HepG2 (cell line): ENCODE results near the gene KCNE2. TPM values are rescaled to one million over a fixed set of nuclear protein-coding genes. Genes with fewer than 3 reads are reported as not detected.

Source experiments
- ATAC-seq: fragments of 200-7000 bp; cut with Tn5 transposase; 3 replicates; pipeline ENCODE4 v1.9.1; 2020; ENCODE audit warnings: mild to moderate bottlenecking, moderate library complexity
- BruUV-seq: library from RNA; stranded (reverse); fragments of 400-500 nt; replicated peaks from 2 replicates; lab custom pipeline; 2021; lab: Mats Ljungman, UMichigan
- CTCF ChIA-PET: fragments of 300-600 bp; formaldehyde crosslinking; extraction: SDS; loops from one replicate; lab custom pipeline; 2021; ENCODE audit warnings: low total read pairs, inconsistent platforms, low intra/inter-chr PET ratio; lab: Yijun Ruan, JAX
- POLR2A ChIA-PET: fragments of 350-600 bp; sonication (Branson Sonifier 250); formaldehyde crosslinking; loops from one replicate; lab custom pipeline; 2020; ENCODE audit warnings: antibody characterized with exemption, inconsistent platforms; lab: Yijun Ruan, JAX
- DNase-seq: peaks from one replicate; pipeline ENCODE4 v3.0.0-alpha.2; 2015; ENCODE audit warnings: low spot score
- FAIRE-seq: peaks from 3 replicates; lab custom pipeline; 2011; peaks lifted over from hg19 to GRCh38; lab: Jason Lieb, UNC
- H2AFZ ChIP-seq: one replicate; pipeline ENCODE4 v1.6.1; 2011; ENCODE audit warnings: low read length, inconsistent platforms
- H3K27ac ChIP-seq: fragments of 300-600 bp; 3 replicates; pipeline ENCODE4 v1.8.0; 2011; ENCODE audit warnings: mixed run types, mild to moderate bottlenecking, mixed read lengths, low read length, inconsistent platforms; ENCODE audit not compliant: insufficient read depth; ENCODE audit errors: extremely low read length
- H3K27me3 ChIP-seq, 2 experiments: fragments of 200-600 bp in 1 of 2; 2 replicates in 1 of 2; 3 replicates in 1 of 2; pipeline versions ENCODE4 v1.6.0 to v1.8.0; 2011; ENCODE audit warnings: low read length in 2 of 2, mild to moderate bottlenecking in 2 of 2, moderate library complexity in 2 of 2, inconsistent platforms in 1 of 2; ENCODE audit not compliant: insufficient read depth in 2 of 2, control insufficient read depth in 1 of 2
- H3K36me3 ChIP-seq, 2 experiments: fragments of 200-600 bp in 1 of 2; replicated peaks in 1 of 2; 2 replicates in 1 of 2; 3 replicates in 1 of 2; pipeline versions ENCODE4 v1.5.1 to v1.8.0; 2011; ENCODE audit warnings: low read length in 2 of 2, inconsistent platforms in 1 of 2; ENCODE audit not compliant: insufficient read depth in 2 of 2, control insufficient read depth in 1 of 2
- H3K4me1 ChIP-seq: 2 replicates; pipeline ENCODE4 v1.5.1; 2012; ENCODE audit warnings: low read length, inconsistent platforms; ENCODE audit not compliant: insufficient read depth
- H3K4me2 ChIP-seq: 2 replicates; pipeline ENCODE4 v1.6.0; 2011; ENCODE audit warnings: low read depth, low read length, inconsistent platforms
- H3K4me3 ChIP-seq, 3 experiments: fragments of 200-600 bp in 1 of 3; sonication (generic), shearing (Covaris generic) in 1 of 3; replicated peaks in 1 of 3; 2 replicates each; pipeline ENCODE4 v1.5.1; 2011 to 2016; ENCODE audit warnings: low read length in 3 of 3, inconsistent platforms in 2 of 3, low read depth in 2 of 3, mild to moderate bottlenecking in 2 of 3, control low read depth in 1 of 3, mixed read lengths in 1 of 3; ENCODE audit not compliant: insufficient read depth in 1 of 3
- H3K79me2 ChIP-seq: one replicate; pipeline ENCODE4 v1.6.1; 2011; ENCODE audit warnings: low read length, inconsistent platforms; ENCODE audit not compliant: insufficient read depth
- H3K9ac ChIP-seq: 2 replicates; pipeline ENCODE4 v1.6.0; 2011; ENCODE audit warnings: mild to moderate bottlenecking, low read depth, low read length, inconsistent platforms; ENCODE audit not compliant: insufficient read depth
- H3K9me3 ChIP-seq: 2 replicates; pipeline ENCODE4 v1.5.1; 2012; ENCODE audit warnings: mild to moderate bottlenecking, low read length
- H4K20me1 ChIP-seq: 2 replicates; pipeline ENCODE4 v1.6.0; 2011; ENCODE audit warnings: inconsistent platforms, mild to moderate bottlenecking, low read length, moderate library complexity; ENCODE audit not compliant: insufficient read depth
- CBX2 ChIP-seq, 2 experiments: fragments of 200-600 bp in 1 of 2; sonication (generic); formaldehyde crosslinking in 1 of 2; IDR thresholded peaks; 2 replicates each; pipeline versions ENCODE4 v1.7.0 to v1.8.1; 2018 to 2022; ENCODE audit warnings: low read depth in 2 of 2, low read length in 1 of 2, mild to moderate bottlenecking in 1 of 2, missing genetic modification reagents in 1 of 2
- GFI1 ChIP-seq: sonication (generic); formaldehyde crosslinking; IDR thresholded peaks from 2 replicates; pipeline ENCODE4 v1.5.0; 2020; ENCODE audit warnings: missing genetic modification reagents, mild to moderate bottlenecking, borderline replicate concordance
- GRHL1 ChIP-seq: sonication (generic); formaldehyde crosslinking; conservative IDR thresholded peaks from 2 replicates; pipeline ENCODE4 v1.8.0; 2022; ENCODE audit warnings: missing genetic modification reagents
- KAT7 ChIP-seq: IDR thresholded peaks from 2 replicates; pipeline ENCODE4 v1.6.1; 2018; ENCODE audit warnings: borderline replicate concordance, missing compliant biosample characterization
- MIER3 ChIP-seq: IDR thresholded peaks from 2 replicates; pipeline ENCODE4 v1.6.1; 2016; ENCODE audit warnings: missing compliant biosample characterization, borderline replicate concordance
- NPAS2 ChIP-seq: sonication (generic); formaldehyde crosslinking; IDR thresholded peaks from 2 replicates; pipeline ENCODE4 v1.8.0; 2022; ENCODE audit warnings: mild to moderate bottlenecking, missing genetic modification reagents, borderline replicate concordance
- SIX1 ChIP-seq: sonication (generic); formaldehyde crosslinking; IDR thresholded peaks from 2 replicates; pipeline ENCODE4 v1.4.0; 2020; ENCODE audit warnings: missing genetic modification reagents, borderline replicate concordance
- ZNF292 ChIP-seq: sonication (generic); formaldehyde crosslinking; IDR thresholded peaks from 2 replicates; pipeline ENCODE4 v1.8.1; 2022; ENCODE audit warnings: mild to moderate bottlenecking, low read depth, missing genetic modification reagents, borderline replicate concordance
- ZNF296 ChIP-seq: sonication (generic); formaldehyde crosslinking; conservative IDR thresholded peaks from 2 replicates; pipeline ENCODE4 v1.5.0; 2020; ENCODE audit warnings: mild to moderate bottlenecking, missing genetic modification reagents
- ZNF326 ChIP-seq: sonication (generic); formaldehyde crosslinking; IDR thresholded peaks from 2 replicates; pipeline ENCODE4 v1.4.0; 2020; ENCODE audit warnings: missing genetic modification reagents, borderline replicate concordance
- ZNF343 ChIP-seq: sonication (generic); formaldehyde crosslinking; IDR thresholded peaks from 2 replicates; pipeline ENCODE4 v1.4.0; 2020; ENCODE audit warnings: mild to moderate bottlenecking, missing genetic modification reagents
- ZNF552 ChIP-seq: sonication (generic); formaldehyde crosslinking; IDR thresholded peaks from 2 replicates; pipeline ENCODE4 v1.9.0; 2022; ENCODE audit warnings: missing genetic modification reagents, mild to moderate bottlenecking, borderline replicate concordance
- ZNF678 ChIP-seq: sonication (generic); formaldehyde crosslinking; IDR thresholded peaks from 2 replicates; pipeline ENCODE4 v1.4.0; 2020; ENCODE audit warnings: mild to moderate bottlenecking, missing genetic modification reagents
- WGBS: methylation state at CpG from one replicate; pipeline ENCODE4 v1.1.6; 2017; ENCODE audit warnings: low lambda C conversion rate; 5-methylcytosine and 5-hydroxymethylcytosine counted together
- in situ Hi-C: cut with HindIII; loops from 2 replicates; pipeline ENCODE4 v1.10.0; 2017; ENCODE audit warnings: low pct_unique_long_range_greater_than_20kb; ENCODE audit not compliant: extremely low pct_ligation_motif_present
- intact Hi-C: fragments of 100-400 bp; cut with micrococcal nuclease; formaldehyde crosslinking; loops from one replicate; pipeline ENCODE4 v1.10.0; 2022; ENCODE audit not compliant: unreplicated experiment
- polyA plus RNA-seq, 8 experiments: library from polyadenylated mRNA; depleted of rRNA in 3 of 8; stranded (reverse) in 7 of 8; unstranded in 1 of 8; fragments of >200 nt; fragmentation: Illumina TruSeq in 4 of 8; extraction: Trizol in 4 of 8; gene quantifications; 2 replicates each; pipeline versions ENCODE4 v1.2.1 to v1.2.3, GENCODE V29; 2011 to 2016; ENCODE audit warnings: low read depth in 4 of 8, missing spikeins in 1 of 8, mixed read lengths in 1 of 8; ENCODE audit not compliant: insufficient read depth in 1 of 8
- total RNA-seq, 5 experiments: library from RNA; depleted of rRNA; stranded (reverse); fragments of >200 nt; fragmentation: Illumina TruSeq; extraction: Trizol; gene quantifications; 2 replicates each; pipeline ENCODE4 v1.2.3, GENCODE V29; 2016; ENCODE audit warnings: low read depth in 1 of 5
- TF ChIP-seq, protein P1 (sequence below): sonication (generic); formaldehyde crosslinking; IDR thresholded peaks from 2 replicates; pipeline ENCODE4 v1.9.0; 2021; ENCODE audit warnings: missing genetic modification reagents, mild to moderate bottlenecking, borderline replicate concordance
- TF ChIP-seq, protein P2 (sequence below): sonication (generic); formaldehyde crosslinking; IDR thresholded peaks from 2 replicates; pipeline ENCODE4 v1.4.0; 2020; ENCODE audit warnings: mild to moderate bottlenecking, missing genetic modification reagents

KCNE2 gene
- total and polyA plus RNA-seq, 2 of the 13 experiments (the other 11 are each of a cell fraction or from before 2014, with no cell fraction given): not detected

DNA sequence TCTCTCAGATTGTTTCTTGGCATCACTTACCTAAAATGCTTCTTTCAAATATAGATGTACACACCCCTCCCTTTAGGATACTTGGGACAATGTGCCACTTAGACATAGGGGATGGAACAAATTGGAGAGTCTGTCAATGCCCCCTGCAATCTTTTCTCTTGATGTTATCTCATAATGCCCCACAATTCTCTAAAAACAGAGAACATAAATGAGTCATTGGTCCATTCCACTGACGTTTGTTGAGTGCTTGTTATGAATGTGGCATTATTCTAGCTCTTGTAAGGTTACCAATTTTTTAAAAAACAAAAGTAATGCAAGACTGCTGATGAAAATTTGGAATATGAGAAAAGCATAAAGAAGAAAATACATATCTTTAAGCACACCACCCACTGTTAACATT, 5.9 kb downstream of the KCNE2 start:
- Histone ChIP-seq H3K4me1 (peaks cover 48% of the 10 kb centered on the region), H3K9me3 (no peaks in the 10 kb centered on the region), H3K27ac (no peak overlapping the region), H3K4me2 (no peak overlapping the region), H3K9ac (no peak overlapping the region), H3K4me3 (no peak overlapping the region), H2AFZ (no peak overlapping the region), H4K20me1 (no peaks in the 10 kb centered on the region), H3K27me3 (no peaks in the 10 kb centered on the region), H3K36me3 (no peaks in the 10 kb centered on the region), H3K79me2 (no peaks in the 10 kb centered on the region)
- ChIA-PET CTCF (no interaction called here), POLR2A (no interaction called here)
- no TSS peak for BruUV-seq
- TF ChIP-seq ZNF552 (CRISPR knock-in tag): no peak
- TF ChIP-seq ZNF326: no peak
- no peak for TF ChIP-seq SIX1
- no peak for TF ChIP-seq CBX2 (IDR thresholded peaks at IDR 0.05; ENCODE audit: low read depth, low read length)
- TF ChIP-seq CBX2 (CRISPR knock-in tag; IDR thresholded peaks at IDR 0.05; ENCODE audit: low read depth): no peak
- no peak for TF ChIP-seq ZNF678 (CRISPR knock-in tag)
- TF ChIP-seq, protein P1, sequence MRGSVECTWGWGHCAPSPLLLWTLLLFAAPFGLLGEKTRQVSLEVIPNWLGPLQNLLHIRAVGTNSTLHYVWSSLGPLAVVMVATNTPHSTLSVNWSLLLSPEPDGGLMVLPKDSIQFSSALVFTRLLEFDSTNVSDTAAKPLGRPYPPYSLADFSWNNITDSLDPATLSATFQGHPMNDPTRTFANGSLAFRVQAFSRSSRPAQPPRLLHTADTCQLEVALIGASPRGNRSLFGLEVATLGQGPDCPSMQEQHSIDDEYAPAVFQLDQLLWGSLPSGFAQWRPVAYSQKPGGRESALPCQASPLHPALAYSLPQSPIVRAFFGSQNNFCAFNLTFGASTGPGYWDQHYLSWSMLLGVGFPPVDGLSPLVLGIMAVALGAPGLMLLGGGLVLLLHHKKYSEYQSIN (CRISPR knock-in tag): no peak
- no peak for TF ChIP-seq NPAS2 (CRISPR knock-in tag)
- ATAC-seq (no peak), FAIRE-seq (no peak), DNase-seq (no peak)
- intact Hi-C loops: no loop called here
- 3% methylated on average over 1 of the region's 1 CpG for WGBS
- in situ Hi-C loops: no loop called here

- ATAC-seq (peak; percentile 69), DNase-seq (peak; percentile 57), FAIRE-seq (peak; percentile 68)
- no peaks in the 10 kb centered on the region for H4K20me1 ChIP-seq
- H3K27me3 ChIP-seq: no peaks in the 10 kb centered on the region
- H3K9ac ChIP-seq: no peak overlapping the region
- no peaks in the 10 kb centered on the region for H3K79me2 ChIP-seq
- intact Hi-C loops (no loop called here), in situ Hi-C loops (no loop called here)
- CTCF ChIA-PET: no interaction called here
- H3K4me2 ChIP-seq: peak overlapping the region; percentile 66
- H3K36me3 ChIP-seq: no peaks in the 10 kb centered on the region
- no peaks in the 10 kb centered on the region for H3K9me3 ChIP-seq
- H3K27ac ChIP-seq: peak overlapping the region; percentile 37
- BruUV-seq: no TSS peak
- peaks cover 30% of the 10 kb centered on the region for H3K4me1 ChIP-seq
- 10% methylated on average over 4 of the region's 5 CpGs for WGBS
- H2AFZ ChIP-seq: no peak overlapping the region
- POLR2A ChIA-PET: interaction anchor here (0.6 kb wide), 1 partner anchor 1791 kb away, joined by 3 read pairs; no protein-coding TSS in a partner anchor
- H3K4me3 ChIP-seq: no peak overlapping the region
- peak; percentile 95; the same call in 1 of the 2 replicates for TF ChIP-seq ZNF292
- no peak for TF ChIP-seq GRHL1 (CRISPR knock-in tag)
- TF ChIP-seq, protein P2, sequence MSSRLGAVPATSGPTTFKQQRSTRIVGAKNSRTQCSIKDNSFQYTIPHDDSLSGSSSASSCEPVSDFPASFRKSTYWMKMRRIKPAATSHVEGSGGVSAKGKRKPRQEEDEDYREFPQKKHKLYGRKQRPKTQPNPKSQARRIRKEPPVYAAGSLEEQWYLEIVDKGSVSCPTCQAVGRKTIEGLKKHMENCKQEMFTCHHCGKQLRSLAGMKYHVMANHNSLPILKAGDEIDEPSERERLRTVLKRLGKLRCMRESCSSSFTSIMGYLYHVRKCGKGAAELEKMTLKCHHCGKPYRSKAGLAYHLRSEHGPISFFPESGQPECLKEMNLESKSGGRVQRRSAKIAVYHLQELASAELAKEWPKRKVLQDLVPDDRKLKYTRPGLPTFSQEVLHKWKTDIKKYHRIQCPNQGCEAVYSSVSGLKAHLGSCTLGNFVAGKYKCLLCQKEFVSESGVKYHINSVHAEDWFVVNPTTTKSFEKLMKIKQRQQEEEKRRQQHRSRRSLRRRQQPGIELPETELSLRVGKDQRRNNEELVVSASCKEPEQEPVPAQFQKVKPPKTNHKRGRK (CRISPR knock-in tag): no peak
- TF ChIP-seq ZNF296 (CRISPR knock-in tag): no peak
- no peak for TF ChIP-seq ZNF343
- TF ChIP-seq KAT7 (CRISPR knock-in tag): no peak
- peak; percentile 74; the same call in 1 of the 2 replicates for TF ChIP-seq MIER3 (CRISPR knock-in tag)
- no peak for TF ChIP-seq GFI1 (CRISPR knock-in tag)
Observed at GRCh38 chr21:34372321-34372720, 8.5 kb downstream of the KCNE2 start.
